GM12873 (cell line): ENCODE data around the gene P2RX4.

Experiments
- CTCF ChIP-seq: IDR thresholded peaks from 2 replicates; pipeline ENCODE4 v1.5.1; 2012; ENCODE audit warnings: low read depth, mild to moderate bottlenecking, moderate library complexity, low read length, control low read depth; ENCODE audit not compliant: insufficient read depth; ENCODE audit errors: missing control alignments

P2RX4 gene

GRCh38 chr12:121252712-121253345 is 42.9 kb downstream of the P2RX4 start:
- TF ChIP-seq CTCF = no peak

GRCh38 chr12:121253638-121254335 is 43.9 kb downstream of the P2RX4 start:
- TF ChIP-seq CTCF = no peak

- no peak for TF ChIP-seq CTCF
Observed at GRCh38 chr12:121255433-121255832, 45.5 kb downstream of the P2RX4 start.

- no peak for TF ChIP-seq CTCF
Observed at GRCh38 chr12:121259074-121259473, 49.1 kb downstream of the P2RX4 start.

- no peak for TF ChIP-seq CTCF
Observed at GRCh38 chr12:121260091-121260490, 50.2 kb downstream of the P2RX4 start.

- TF ChIP-seq CTCF = no peak
Observed at GRCh38 chr12:121261398-121261797, 51.5 kb downstream of the P2RX4 start.

- TF ChIP-seq CTCF = no peak
Observed at GRCh38 chr12:121263206-121263935, 53.4 kb downstream of the P2RX4 start.
